Neural progenitor cell (in vitro differentiated cells): ENCODE results near the gene GALNT2. TPM values are rescaled to one million over a fixed set of nuclear protein-coding genes. Genes with fewer than 3 reads are reported as not detected.

ENCODE experiments used
- DNase-seq: peaks from one replicate; pipeline ENCODE4 v3.0.0-alpha.2; 2016; ENCODE audit warnings: low spot score
- H2AFZ ChIP-seq: fragments of 200-600 bp; sonication (generic); replicated peaks from 2 replicates; pipeline ENCODE4 v1.6.1; 2016; ENCODE audit warnings: antibody characterized with exemption
- H3F3A ChIP-seq: fragments of 200-600 bp; sonication (generic); 2 replicates; pipeline ENCODE4 v1.6.1; 2016; ENCODE audit warnings: antibody characterized with exemption, low read depth
- H3K27ac ChIP-seq: fragments of 200-600 bp; sonication (generic); 2 replicates; pipeline ENCODE4 v1.5.1; 2016; ENCODE audit warnings: mild to moderate bottlenecking
- H3K27me3 ChIP-seq: fragments of 200-600 bp; sonication (generic); 2 replicates; pipeline ENCODE4 v1.6.1; 2016; ENCODE audit warnings: mild to moderate bottlenecking, moderate library complexity
- H3K36me3 ChIP-seq: fragments of 200-600 bp; sonication (generic); 2 replicates; pipeline ENCODE4 v1.5.1; 2016
- H3K4me1 ChIP-seq: fragments of 200-600 bp; sonication (generic); 2 replicates; pipeline ENCODE4 v1.6.1; 2016; ENCODE audit warnings: mixed run types
- H3K4me2 ChIP-seq: fragments of 200-600 bp; sonication (generic); 2 replicates; pipeline ENCODE4 v1.6.1; 2016
- H3K4me3 ChIP-seq: fragments of 200-600 bp; sonication (generic); 2 replicates; pipeline ENCODE4 v1.5.1; 2016
- H3K79me2 ChIP-seq: fragments of 200-600 bp; sonication (generic); 2 replicates; pipeline ENCODE4 v1.6.1; 2016; ENCODE audit warnings: low read depth
- H3K9ac ChIP-seq: fragments of 200-600 bp; sonication (generic); 2 replicates; pipeline ENCODE4 v1.6.1; 2016
- H3K9me3 ChIP-seq: fragments of 200-600 bp; sonication (generic); 2 replicates; pipeline ENCODE4 v1.5.1; 2016; ENCODE audit warnings: low read depth
- H4K20me1 ChIP-seq: fragments of 200-600 bp; sonication (generic); 2 replicates; pipeline ENCODE4 v1.6.1; 2016; ENCODE audit warnings: low read depth
- H3K27ac Mint-ChIP-seq: 3 replicates; pipeline ENCODE4 v1.8.0; 2021; ENCODE audit warnings: mixed read lengths
- H3K27me3 Mint-ChIP-seq: 2 replicates; pipeline ENCODE4 v1.8.0; 2022; ENCODE audit warnings: low read depth, mild to moderate bottlenecking, inconsistent platforms, moderate library complexity, mixed read lengths; ENCODE audit not compliant: insufficient read depth
- H3K36me3 Mint-ChIP-seq: 3 replicates; pipeline ENCODE4 v1.8.0; 2021; ENCODE audit warnings: mixed read lengths
- H3K4me1 Mint-ChIP-seq: 3 replicates; pipeline ENCODE4 v1.8.0; 2021; ENCODE audit warnings: mixed read lengths
- H3K4me3 Mint-ChIP-seq: 3 replicates; pipeline ENCODE4 v1.8.0; 2021; ENCODE audit warnings: mild to moderate bottlenecking, moderate library complexity, mixed read lengths
- H3K9me3 Mint-ChIP-seq: 3 replicates; pipeline ENCODE4 v1.8.0; 2020; ENCODE audit warnings: mixed read lengths
- EZH2 ChIP-seq: fragments of 200-600 bp; sonication (generic); IDR thresholded peaks from 2 replicates; pipeline ENCODE4 v1.6.1; 2017; ENCODE audit warnings: antibody characterized with exemption, mild to moderate bottlenecking, moderate library complexity
- EZH2phosphoT487 ChIP-seq: fragments of 200-600 bp; sonication (generic); IDR thresholded peaks from 2 replicates; pipeline ENCODE4 v1.6.1; 2017; ENCODE audit warnings: antibody characterized with exemption
- total RNA-seq: library from RNA; depleted of rRNA; stranded (reverse); fragments of >200 nt; gene quantifications from 2 replicates; pipeline ENCODE4 v1.2.3, GENCODE V29; 2015; ENCODE audit warnings: low replicate concordance
- TF ChIP-seq, protein P1 (sequence below): fragments of 200-600 bp; sonication (generic); IDR thresholded peaks from 2 replicates; pipeline ENCODE4 v1.5.1; 2017; ENCODE audit warnings: antibody characterized with exemption, mild to moderate bottlenecking

The GALNT2 gene
- total RNA-seq, 1 donor from 2014 or later: 37.6 TPM

DNA sequence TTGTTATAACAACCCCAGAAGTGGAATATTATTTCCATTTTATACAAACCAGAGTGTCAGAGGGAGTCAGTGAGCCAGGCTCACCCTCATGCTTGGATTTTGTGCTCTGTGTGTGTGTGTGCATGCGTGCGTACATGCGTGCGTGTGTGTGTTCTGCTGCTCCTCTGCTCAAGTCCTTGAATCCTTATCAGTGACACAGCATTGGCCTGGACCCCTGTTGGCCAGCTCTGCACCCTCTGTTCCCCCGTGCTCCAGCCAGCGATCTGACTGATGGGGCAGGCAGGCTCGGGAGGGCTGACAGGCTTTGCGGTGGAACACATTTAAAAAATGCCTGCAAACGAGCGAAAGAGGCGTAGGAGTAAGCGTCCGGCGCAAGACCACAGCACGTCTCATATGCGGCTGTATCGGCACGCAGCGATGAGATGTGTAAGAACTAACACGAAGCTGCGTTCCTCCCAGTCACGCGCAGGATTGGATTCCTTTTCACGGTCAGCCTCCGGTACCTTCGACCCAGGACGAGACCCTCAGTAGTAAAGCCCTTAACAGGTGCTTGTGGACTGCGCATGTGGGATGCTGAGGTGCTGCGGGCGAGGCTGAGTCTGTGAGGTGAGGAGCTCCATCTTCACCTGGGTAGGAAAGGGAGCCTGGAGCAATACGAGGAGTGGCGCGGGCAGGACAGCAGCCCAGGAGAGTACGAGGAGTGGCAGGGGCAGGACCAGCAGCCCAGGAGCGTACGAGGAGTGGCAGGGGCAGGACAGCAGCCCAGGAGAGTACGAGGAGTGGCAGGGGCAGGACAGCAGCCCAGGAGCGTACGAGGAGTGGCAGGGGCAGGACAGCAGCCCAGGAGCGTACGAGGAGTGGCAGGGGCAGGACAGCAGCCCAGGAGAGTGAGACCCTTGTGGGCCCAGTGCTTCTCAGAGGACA lies 130.9 kb downstream of the GALNT2 start:
- Histone ChIP-seq H3F3A (no peaks in the 10 kb centered on the region), H3K9me3 (no peaks in the 10 kb centered on the region), H4K20me1 (peaks cover 36% of the 10 kb centered on the region), H3K9ac (no peak overlapping the region), H3K27me3 (no peaks in the 10 kb centered on the region), H3K36me3 (no peaks in the 10 kb centered on the region), H3K4me3 (no peak overlapping the region), H3K27ac (no peak overlapping the region), H2AFZ (no peak overlapping the region), H3K4me2 (no peak overlapping the region), H3K79me2 (no peaks in the 10 kb centered on the region), H3K4me1 (peaks cover 13% of the 10 kb centered on the region)
- Mint-ChIP-seq H3K27me3 (peaks cover 3% of the 10 kb centered on the region), H3K36me3 (peaks cover 4% of the 10 kb centered on the region), H3K27ac (peak overlapping the region; percentile 79), H3K4me1 (peaks cover 37% of the 10 kb centered on the region), H3K4me3 (no peak overlapping the region), H3K9me3 (no peaks in the 10 kb centered on the region)
- DNase-seq: no peak
- TF ChIP-seq, protein P1, sequence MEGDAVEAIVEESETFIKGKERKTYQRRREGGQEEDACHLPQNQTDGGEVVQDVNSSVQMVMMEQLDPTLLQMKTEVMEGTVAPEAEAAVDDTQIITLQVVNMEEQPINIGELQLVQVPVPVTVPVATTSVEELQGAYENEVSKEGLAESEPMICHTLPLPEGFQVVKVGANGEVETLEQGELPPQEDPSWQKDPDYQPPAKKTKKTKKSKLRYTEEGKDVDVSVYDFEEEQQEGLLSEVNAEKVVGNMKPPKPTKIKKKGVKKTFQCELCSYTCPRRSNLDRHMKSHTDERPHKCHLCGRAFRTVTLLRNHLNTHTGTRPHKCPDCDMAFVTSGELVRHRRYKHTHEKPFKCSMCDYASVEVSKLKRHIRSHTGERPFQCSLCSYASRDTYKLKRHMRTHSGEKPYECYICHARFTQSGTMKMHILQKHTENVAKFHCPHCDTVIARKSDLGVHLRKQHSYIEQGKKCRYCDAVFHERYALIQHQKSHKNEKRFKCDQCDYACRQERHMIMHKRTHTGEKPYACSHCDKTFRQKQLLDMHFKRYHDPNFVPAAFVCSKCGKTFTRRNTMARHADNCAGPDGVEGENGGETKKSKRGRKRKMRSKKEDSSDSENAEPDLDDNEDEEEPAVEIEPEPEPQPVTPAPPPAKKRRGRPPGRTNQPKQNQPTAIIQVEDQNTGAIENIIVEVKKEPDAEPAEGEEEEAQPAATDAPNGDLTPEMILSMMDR: no peak
- TF ChIP-seq EZH2phosphoT487 (no peak), EZH2 (no peak)

DNA sequence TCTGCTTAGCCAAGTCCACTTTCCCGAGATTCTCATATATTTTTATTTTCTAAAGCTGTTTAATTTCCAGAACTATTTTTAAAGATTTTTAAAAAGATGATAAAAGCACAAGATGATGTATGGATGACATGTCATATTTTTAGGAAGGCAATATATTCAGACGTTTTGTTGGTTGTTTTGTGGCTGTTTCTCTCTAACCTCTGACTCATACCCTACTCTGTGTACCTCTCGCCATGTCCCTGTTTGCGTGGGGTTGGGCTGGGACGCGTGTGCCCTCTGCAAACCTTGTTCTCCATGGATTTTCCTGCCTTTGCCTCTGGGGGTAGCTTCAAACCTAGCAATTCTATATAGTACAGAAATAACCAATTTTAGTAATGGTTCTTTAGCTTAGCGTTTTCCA lies 132.0 kb downstream of the GALNT2 start:
- Mint-ChIP-seq H3K36me3 (peaks cover 12% of the 10 kb centered on the region), H3K4me1 (peaks cover 27% of the 10 kb centered on the region), H3K27ac (no peak overlapping the region), H3K27me3 (peaks cover under 1% of the 10 kb centered on the region), H3K4me3 (no peak overlapping the region), H3K9me3 (no peaks in the 10 kb centered on the region)
- no peaks in the 10 kb centered on the region for H3K36me3 ChIP-seq
- peaks cover 6% of the 10 kb centered on the region for H3K4me1 ChIP-seq
- TF ChIP-seq EZH2 (no peak), EZH2phosphoT487 (no peak)
- TF ChIP-seq, protein P1: no peak
- H3K4me3 ChIP-seq: no peak overlapping the region
- H3K27ac ChIP-seq: no peak overlapping the region
- no peaks in the 10 kb centered on the region for H3K79me2 ChIP-seq
- DNase-seq: no peak
- H4K20me1 ChIP-seq: peaks cover 31% of the 10 kb centered on the region
- H3F3A ChIP-seq: no peaks in the 10 kb centered on the region
- no peaks in the 10 kb centered on the region for H3K27me3 ChIP-seq
- H3K9ac ChIP-seq: no peak overlapping the region
- no peak overlapping the region for H3K4me2 ChIP-seq
- no peak overlapping the region for H2AFZ ChIP-seq
- H3K9me3 ChIP-seq: no peaks in the 10 kb centered on the region

DNA sequence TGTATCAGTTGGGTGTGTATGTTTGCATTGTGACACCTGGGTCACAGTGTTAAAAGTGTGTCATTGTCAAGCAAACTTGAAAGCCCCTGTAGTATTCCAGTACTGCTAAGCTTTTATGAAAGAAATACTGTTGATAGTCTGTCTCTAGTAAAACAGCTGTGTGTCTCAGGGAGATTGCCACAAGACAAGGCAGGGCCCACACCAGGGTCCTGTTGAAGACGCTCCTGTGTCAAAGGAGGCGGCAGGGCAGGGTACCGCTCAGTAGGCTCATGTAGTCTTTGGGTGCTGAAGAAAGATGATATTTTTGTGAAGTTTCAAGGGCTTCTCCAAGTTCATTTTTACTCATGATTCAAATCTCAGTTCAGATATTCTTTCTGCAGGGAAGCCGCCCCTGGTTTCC lies 132.5 kb downstream of the GALNT2 start:
- H3K27ac Mint-ChIP-seq: peak overlapping the region; percentile 66
- peaks cover 12% of the 10 kb centered on the region for H3K36me3 Mint-ChIP-seq

More for the DNA sequence above, 132.5 kb downstream of the GALNT2 start:
- no peaks in the 10 kb centered on the region for H3K27me3 ChIP-seq
- H4K20me1 ChIP-seq: peaks cover 29% of the 10 kb centered on the region
- Mint-ChIP-seq H3K4me3 (no peak overlapping the region), H3K4me1 (peaks cover 26% of the 10 kb centered on the region), H3K9me3 (no peaks in the 10 kb centered on the region), H3K27me3 (no peaks in the 10 kb centered on the region)
- no peaks in the 10 kb centered on the region for H3F3A ChIP-seq
- peaks cover 6% of the 10 kb centered on the region for H3K4me1 ChIP-seq
- no peak overlapping the region for H3K4me3 ChIP-seq
- no peak overlapping the region for H2AFZ ChIP-seq
- H3K27ac ChIP-seq: no peak overlapping the region
- no peak overlapping the region for H3K9ac ChIP-seq
- TF ChIP-seq, protein P1: no peak
- TF ChIP-seq EZH2phosphoT487: no peak
- no peak for TF ChIP-seq EZH2
- H3K9me3 ChIP-seq: no peaks in the 10 kb centered on the region
- H3K36me3 ChIP-seq: no peaks in the 10 kb centered on the region
- DNase-seq: no peak
- no peaks in the 10 kb centered on the region for H3K79me2 ChIP-seq
- H3K4me2 ChIP-seq: no peak overlapping the region
